Erythroblast (primary cell): Measurements from ENCODE around the gene SPG21.
A peak's percentile ranks its signal among the peaks of the same experiment; 100 is the strongest.

Experiments
- GATA1 ChIP-seq: IDR thresholded peaks from 2 replicates; pipeline ENCODE4 v1.6.1; 2011; ENCODE audit warnings: low read depth, mild to moderate bottlenecking, control low read depth, low read length, moderate library complexity
- POLR2A ChIP-seq: IDR thresholded peaks from 2 replicates; pipeline ENCODE4 v1.6.1; 2011; ENCODE audit warnings: mild to moderate bottlenecking, low read length

- TF ChIP-seq POLR2A (peak; percentile 15), GATA1 (no peak)
Observed at GRCh38 chr15:64990168-64990470, 405 bp upstream of the SPG21 start.
